Sigmoid colon (tissue), 7 donors: ENCODE data around the gene SBK2. TPM values are rescaled to one million over a fixed set of nuclear protein-coding genes. Genes with fewer than 3 reads are reported as not detected.

Experiments used
- DNase-seq: peaks from one replicate; pipeline ENCODE4 v3.0.0-alpha.2; 2019
- H3K27ac ChIP-seq, 4 donors: fragments of 200-600 bp; sonication (generic); one replicate each; pipeline ENCODE4 v1.5.1; 2016 to 2019; ENCODE audit warnings: mild to moderate bottlenecking in 1 of 4
- H3K27me3 ChIP-seq, 3 donors: fragments of 200-600 bp; sonication (generic); one replicate each; pipeline ENCODE4 v1.5.1; 2019; ENCODE audit warnings: mild to moderate bottlenecking in 1 of 3
- H3K36me3 ChIP-seq, 4 donors: fragments of 200-600 bp; sonication (generic); one replicate each; pipeline ENCODE4 v1.5.1; 2016 to 2019
- H3K4me1 ChIP-seq, 4 donors: fragments of 200-600 bp; sonication (generic); one replicate each; pipeline ENCODE4 v1.5.1; 2017 to 2019
- H3K4me3 ChIP-seq, 4 donors: fragments of 200-600 bp; sonication (generic); one replicate each; pipeline ENCODE4 v1.5.1; 2017 to 2019; ENCODE audit warnings: mild to moderate bottlenecking in 2 of 4, moderate library complexity in 1 of 4
- H3K9me3 ChIP-seq, 4 donors: fragments of 200-600 bp in 3 of 4; sonication (generic) in 3 of 4; one replicate each; pipeline versions ENCODE4 v1.5.1 to v1.6.1; 2013 to 2019
- EP300 ChIP-seq, 4 donors: sonication (generic); formaldehyde crosslinking; IDR thresholded peaks; one replicate each; pipeline ENCODE4 v1.6.1; 2017; ENCODE audit warnings: antibody characterized with exemption in 4 of 4
- POLR2A ChIP-seq, 2 donors: fragments of 450-650 bp; IDR thresholded peaks; one replicate each; pipeline ENCODE4 v1.6.1; 2016; ENCODE audit warnings: antibody characterized with exemption in 2 of 2, mild to moderate bottlenecking in 2 of 2, moderate library complexity in 2 of 2
- POLR2AphosphoS5 ChIP-seq, 4 donors: sonication (generic); formaldehyde crosslinking; IDR thresholded peaks; one replicate each; pipeline ENCODE4 v1.6.1; 2017; ENCODE audit warnings: antibody characterized with exemption in 4 of 4
- WGBS, 2 donors: extraction: QIAGEN DNeasy Blood & Tissue Kit; methylation state at CpG; one replicate each; pipeline ENCODE4 v1.1.7; 2013; 5-methylcytosine and 5-hydroxymethylcytosine counted together
- intact Hi-C: fragments of 100-400 bp; cut with DNase I; formaldehyde crosslinking; loops from one replicate; pipeline ENCODE4 v1.15.1; 2023
- polyA plus RNA-seq, 3 donors: library from polyadenylated mRNA; stranded (reverse); fragments of 200-250 nt; gene quantifications; one replicate each; pipeline ENCODE4 v1.2.3, GENCODE V29; 2013
- total RNA-seq, 4 donors: library from RNA; depleted of rRNA; stranded (reverse); fragments of >200 nt; gene quantifications; one replicate each; pipeline ENCODE4 v1.1.0, GENCODE V29; 2016
- TF ChIP-seq, protein P1 (sequence below), 4 experiments: fragments of 450-650 bp in 3 of 4; fragments of 200-600 bp in 1 of 4; IDR thresholded peaks; one replicate each; pipeline ENCODE4 v1.5.1; 2016 to 2019; ENCODE audit warnings: antibody characterized with exemption in 4 of 4, mild to moderate bottlenecking in 3 of 4, moderate library complexity in 2 of 4
- donor health status: healthy with polysubstance abuse.
- donor health status: Bipolar disorder and iron deficiency.
- donor health status: healthy.

SBK2 gene
- total and polyA plus RNA-seq, 7 donors, result not detected

DNA sequence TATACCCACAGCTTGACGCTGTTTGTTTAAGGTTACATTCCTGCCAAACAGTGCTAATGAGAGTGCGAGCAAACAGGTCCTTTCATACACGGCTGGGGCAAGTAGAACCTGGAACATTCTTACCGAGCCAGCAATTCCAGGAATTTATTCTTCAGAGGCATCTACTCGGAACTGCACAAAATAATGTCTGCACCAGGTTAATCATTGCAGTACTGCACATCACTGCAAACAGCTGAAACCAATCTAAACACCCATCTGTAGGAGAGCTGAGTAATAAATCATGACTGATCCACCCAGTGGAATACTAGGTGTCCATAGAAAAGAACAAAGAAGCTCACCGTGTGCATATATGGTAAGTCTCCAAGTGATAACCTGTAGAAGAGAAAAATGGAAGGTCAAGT is 44.9 kb upstream of the SBK2 start:
- TF ChIP-seq, protein P1, sequence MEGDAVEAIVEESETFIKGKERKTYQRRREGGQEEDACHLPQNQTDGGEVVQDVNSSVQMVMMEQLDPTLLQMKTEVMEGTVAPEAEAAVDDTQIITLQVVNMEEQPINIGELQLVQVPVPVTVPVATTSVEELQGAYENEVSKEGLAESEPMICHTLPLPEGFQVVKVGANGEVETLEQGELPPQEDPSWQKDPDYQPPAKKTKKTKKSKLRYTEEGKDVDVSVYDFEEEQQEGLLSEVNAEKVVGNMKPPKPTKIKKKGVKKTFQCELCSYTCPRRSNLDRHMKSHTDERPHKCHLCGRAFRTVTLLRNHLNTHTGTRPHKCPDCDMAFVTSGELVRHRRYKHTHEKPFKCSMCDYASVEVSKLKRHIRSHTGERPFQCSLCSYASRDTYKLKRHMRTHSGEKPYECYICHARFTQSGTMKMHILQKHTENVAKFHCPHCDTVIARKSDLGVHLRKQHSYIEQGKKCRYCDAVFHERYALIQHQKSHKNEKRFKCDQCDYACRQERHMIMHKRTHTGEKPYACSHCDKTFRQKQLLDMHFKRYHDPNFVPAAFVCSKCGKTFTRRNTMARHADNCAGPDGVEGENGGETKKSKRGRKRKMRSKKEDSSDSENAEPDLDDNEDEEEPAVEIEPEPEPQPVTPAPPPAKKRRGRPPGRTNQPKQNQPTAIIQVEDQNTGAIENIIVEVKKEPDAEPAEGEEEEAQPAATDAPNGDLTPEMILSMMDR (IDR thresholded peaks at IDR 0.05), result no peak
- no peak for TF ChIP-seq EP300 (IDR thresholded peaks at IDR 0.05)
- TF ChIP-seq POLR2AphosphoS5 (IDR thresholded peaks at IDR 0.05), result no peak
- TF ChIP-seq POLR2A (IDR thresholded peaks at IDR 0.05), result no peak
- Histone ChIP-seq H3K9me3 (no peaks in the 10 kb centered on the region), H3K4me3 (no peak overlapping the region), H3K36me3 (peaks cover 0 to 23% (median 19%) of the 10 kb centered on the region in 4 donors), H3K27ac (peak overlapping the region in 1 of 4 donors; percentile 91), H3K27me3 (no peaks in the 10 kb centered on the region), H3K4me1 (peaks cover 0 to 42% (median 34%) of the 10 kb centered on the region in 4 donors)
- 8 to 42% methylated on average over 6 of the region's 6 CpGs for WGBS, 2 donors
- DNase-seq, result no peak
- intact Hi-C loops, result loop anchor here (1.0 to 2.0 kb wide), 2 partner anchors 53 to 65 kb away; no protein-coding TSS in a partner anchor

DNA sequence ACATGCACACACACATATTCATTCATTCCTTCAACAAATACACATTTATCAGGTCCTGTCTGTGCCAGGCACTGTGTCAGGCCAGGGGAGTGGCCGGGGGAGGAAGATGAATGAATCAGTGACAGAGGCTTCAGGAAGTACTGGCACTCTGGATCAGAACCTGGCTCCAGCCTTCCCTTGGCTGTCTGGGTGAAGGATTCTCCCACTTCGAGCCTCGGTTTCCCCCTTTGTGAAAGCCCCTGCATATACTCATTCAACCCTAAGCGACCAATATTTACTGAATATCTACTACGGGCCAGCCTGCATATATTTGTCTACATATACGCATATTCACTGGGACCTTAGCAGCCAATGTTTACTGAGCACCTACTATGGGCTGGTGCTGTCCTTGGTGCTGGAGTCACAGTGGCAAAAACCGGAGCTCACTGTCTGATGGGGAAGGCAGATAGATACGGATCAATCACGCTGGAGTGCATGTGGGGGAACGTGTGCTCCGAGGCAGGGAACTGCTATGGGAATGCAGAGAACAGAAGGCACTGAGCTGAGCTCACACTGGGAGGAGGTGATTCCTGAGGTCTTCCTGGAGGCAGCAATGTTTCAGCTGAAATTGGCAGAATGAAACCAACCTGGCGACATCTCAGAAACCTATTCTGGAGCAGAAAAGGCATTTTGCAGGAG is 44.4 kb upstream of the SBK2 start:
- intact Hi-C loops, result loop anchor here (1.0 to 2.0 kb wide), 2 partner anchors 54 to 64 kb away; no protein-coding TSS in a partner anchor
- Histone ChIP-seq H3K4me1 (peaks cover 0 to 37% (median 29%) of the 10 kb centered on the region in 4 donors), H3K27me3 (no peaks in the 10 kb centered on the region), H3K27ac (peak overlapping the region; percentile 86 to 94 (median 90)), H3K4me3 (peak overlapping the region; percentile 71 to 90 (median 85)), H3K9me3 (no peaks in the 10 kb centered on the region), H3K36me3 (peaks cover 0 to 25% (median 19%) of the 10 kb centered on the region in 4 donors)
- no peak for DNase-seq
- TF ChIP-seq POLR2A (IDR thresholded peaks at IDR 0.05), result no peak
- TF ChIP-seq EP300 (IDR thresholded peaks at IDR 0.05), result no peak
- TF ChIP-seq, protein P1 (IDR thresholded peaks at IDR 0.05), result no peak
- 15 to 37% methylated on average over 12 of the region's 12 CpGs for WGBS, 2 donors

DNA sequence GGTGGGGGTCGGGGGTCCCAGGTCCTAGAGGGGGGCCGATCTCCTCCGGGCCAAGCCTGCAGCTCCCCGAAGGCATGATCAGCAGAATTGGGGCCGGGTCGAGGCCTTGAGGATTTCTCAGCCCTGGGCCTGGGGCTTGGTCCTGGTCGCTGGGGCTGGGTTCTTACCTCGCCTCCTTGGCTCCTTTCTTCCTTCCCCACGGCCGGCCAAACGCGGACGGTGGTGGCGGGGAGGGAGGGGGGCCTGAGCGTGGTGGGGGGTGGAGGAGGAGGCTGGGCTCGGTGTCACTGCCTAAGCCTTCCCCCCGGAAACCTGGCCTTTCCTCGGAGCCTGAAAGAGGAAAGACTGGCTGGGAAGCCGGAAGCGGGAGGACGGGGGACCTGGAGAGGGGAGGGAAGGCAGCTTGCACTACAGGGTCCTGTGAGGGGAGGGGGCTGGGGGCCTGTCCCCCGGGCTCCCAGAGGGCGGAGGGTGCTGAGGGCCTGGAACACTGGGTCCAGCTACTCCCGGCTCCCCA is 43.8 kb upstream of the SBK2 start, which contains the start of gene ZNF579:
Gene ZNF579, minus strand, starts transcription at position 221 of the 517 bp plus-strand sequence. CDS start 1,209 bp downstream, outside the sequence.
- Histone ChIP-seq H3K4me1 (peaks cover 0 to 31% (median 23%) of the 10 kb centered on the region in 4 donors), H3K27ac (peak within 1 kb of the TSS; percentile 86 to 94 (median 90)), H3K36me3 (peaks cover 0 to 25% (median 19%) of the 10 kb centered on the region in 4 donors), H3K9me3 (no peaks in the 10 kb centered on the region), H3K27me3 (no peaks in the 10 kb centered on the region), H3K4me3 (peak within 1 kb of the TSS; percentile 71 to 90 (median 85))
- TF ChIP-seq, protein P1 (IDR thresholded peaks at IDR 0.05), result no peak
- TF ChIP-seq EP300 (IDR thresholded peaks at IDR 0.05) (no peak), POLR2AphosphoS5 (IDR thresholded peaks at IDR 0.05) (peak in 2 of 4 donors; percentile 46 to 49), POLR2A (IDR thresholded peaks at IDR 0.05) (no peak)
- peak; percentile 93 for DNase-seq
- intact Hi-C loops, result loop anchor here (1.0 to 2.0 kb wide), 2 partner anchors 54 to 63 kb away; no protein-coding TSS in a partner anchor
- 1% methylated on average over 24 of the region's 24 CpGs for WGBS, 2 donors

DNA sequence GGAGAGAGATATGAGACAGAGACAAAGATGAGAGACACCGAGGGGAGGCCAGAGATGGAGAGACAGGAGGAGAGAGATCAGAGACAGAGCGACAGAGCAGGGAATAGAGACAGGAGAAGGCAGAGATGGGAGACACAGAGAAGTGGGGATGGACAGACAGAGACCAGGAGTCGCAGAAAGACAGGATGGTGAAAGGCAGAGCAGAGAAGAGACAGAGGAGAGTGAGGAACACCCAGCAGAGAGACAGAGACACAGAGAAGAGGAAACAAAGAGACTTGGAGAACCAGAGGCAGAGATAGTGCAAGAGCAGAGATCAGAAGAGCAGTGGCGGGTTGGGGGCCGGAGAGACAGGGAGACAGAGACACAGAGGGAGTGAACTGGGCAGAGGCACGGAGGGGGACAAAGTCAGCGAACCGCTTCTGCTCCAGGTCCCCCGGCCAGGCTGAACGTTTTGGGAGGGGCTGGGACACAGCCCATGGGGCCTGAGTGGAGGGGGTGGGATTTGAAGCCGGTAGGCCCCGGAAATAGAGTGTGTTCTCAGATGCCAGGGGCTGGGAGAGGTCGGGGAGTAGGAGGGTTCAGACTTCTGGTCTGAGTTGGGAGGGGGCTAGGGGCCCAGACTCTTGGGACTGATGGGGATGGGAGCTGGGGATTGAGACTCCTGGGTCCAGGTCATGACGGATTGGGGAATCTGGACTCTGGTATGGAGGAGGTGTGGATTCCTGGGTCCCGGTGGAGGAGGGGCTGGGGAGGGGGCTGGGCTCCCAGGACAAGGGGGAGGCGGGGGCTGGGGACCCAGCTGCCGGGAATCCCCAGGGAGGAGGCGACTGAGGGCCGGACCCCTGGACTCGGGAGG is 43.1 kb upstream of the SBK2 start:
- Histone ChIP-seq H3K9me3 (no peaks in the 10 kb centered on the region), H3K4me3 (peak overlapping the region; percentile 71 to 90 (median 85)), H3K36me3 (peaks cover 0 to 25% (median 19%) of the 10 kb centered on the region in 4 donors), H3K27me3 (no peaks in the 10 kb centered on the region), H3K4me1 (peaks cover 0 to 25% (median 18%) of the 10 kb centered on the region in 4 donors), H3K27ac (peak overlapping the region; percentile 86 to 94 (median 90))
- intact Hi-C loops, result loop anchor here (2.0 kb wide), 1 partner anchor 55 kb away; no protein-coding TSS in a partner anchor
- TF ChIP-seq, protein P1 (IDR thresholded peaks at IDR 0.05), result no peak
- TF ChIP-seq POLR2AphosphoS5 (IDR thresholded peaks at IDR 0.05), result no peak
- TF ChIP-seq POLR2A (IDR thresholded peaks at IDR 0.05), result no peak
- 9 to 14% methylated on average over 20 of the region's 20 CpGs for WGBS, 2 donors
- DNase-seq, result no peak
